RWPE2 (cell line): ENCODE measurements around the gene ORC4.
"Not testable (repeated sequence)": the region's sequence is repeated elsewhere in the genome, so short reads cannot be mapped to it uniquely, and the experiment has no call there.

Experiments used
- ATAC-seq: fragments of 200-7000 bp; cut with Tn5 transposase; 3 replicates; pipeline ENCODE4 v1.9.1; 2021; ENCODE audit warnings: low read depth
- DNase-seq: peaks from one replicate; pipeline ENCODE4 v3.0.0-alpha.2; 2020; ENCODE audit warnings: low spot score
- H3K27ac ChIP-seq: fragments of 450-650 bp; 2 replicates; pipeline ENCODE4 v1.5.1; 2017; ENCODE audit warnings: mild to moderate bottlenecking; ENCODE audit not compliant: poor library complexity, severe bottlenecking
- H3K27me3 ChIP-seq: fragments of 250-450 bp; sonication (Bioruptor Pico); 2 replicates; pipeline ENCODE4 v1.5.1; 2021; ENCODE audit warnings: mild to moderate bottlenecking, moderate library complexity; ENCODE audit not compliant: insufficient read depth, poor library complexity, severe bottlenecking
- H3K36me3 ChIP-seq: fragments of 250-450 bp; sonication (Bioruptor Pico); 2 replicates; pipeline ENCODE4 v1.5.1; 2020; ENCODE audit warnings: low read depth, mild to moderate bottlenecking, moderate library complexity
- H3K4me1 ChIP-seq: fragments of 250-450 bp; sonication (Bioruptor Pico); 2 replicates; pipeline ENCODE4 v1.5.1; 2021; ENCODE audit warnings: mild to moderate bottlenecking, moderate library complexity; ENCODE audit not compliant: insufficient read depth, poor library complexity, severe bottlenecking
- H3K4me3 ChIP-seq: fragments of 250-450 bp; sonication (Bioruptor Pico); 2 replicates; pipeline ENCODE4 v1.5.1; 2021; ENCODE audit warnings: mild to moderate bottlenecking, moderate library complexity; ENCODE audit not compliant: severe bottlenecking
- H3K9me3 ChIP-seq: fragments of 250-450 bp; sonication (Bioruptor Pico); 2 replicates; pipeline ENCODE4 v1.5.1; 2021; ENCODE audit warnings: mild to moderate bottlenecking, moderate library complexity; ENCODE audit not compliant: severe bottlenecking
- TF ChIP-seq, protein P1 (sequence below): fragments of 450-650 bp; IDR thresholded peaks from one replicate; pipeline ENCODE4 v1.5.1; 2017; ENCODE audit warnings: mild to moderate bottlenecking, moderate library complexity; ENCODE audit not compliant: poor library complexity, severe bottlenecking

Gene ORC4

DNA sequence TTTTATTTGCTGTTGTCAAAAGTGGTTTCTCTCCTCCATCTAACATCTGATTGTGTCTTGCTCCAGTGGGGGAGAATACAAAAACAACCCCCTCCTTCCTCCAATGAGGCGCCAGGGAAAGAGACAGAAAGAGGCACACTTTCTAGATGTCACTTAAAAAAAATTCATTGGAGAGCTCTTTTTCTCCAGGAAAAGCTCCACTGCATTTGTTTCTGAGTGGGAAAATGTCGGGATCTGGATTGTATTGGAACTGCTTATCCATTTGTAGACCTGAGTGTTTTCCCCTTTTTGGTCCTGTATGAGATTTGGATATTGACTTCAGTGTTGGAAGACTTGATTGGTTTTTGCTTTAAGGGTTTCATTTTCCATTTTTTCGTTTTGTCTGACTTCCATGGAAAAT is 1.3 kb upstream of the ORC4 start:
- TF ChIP-seq, protein P1, sequence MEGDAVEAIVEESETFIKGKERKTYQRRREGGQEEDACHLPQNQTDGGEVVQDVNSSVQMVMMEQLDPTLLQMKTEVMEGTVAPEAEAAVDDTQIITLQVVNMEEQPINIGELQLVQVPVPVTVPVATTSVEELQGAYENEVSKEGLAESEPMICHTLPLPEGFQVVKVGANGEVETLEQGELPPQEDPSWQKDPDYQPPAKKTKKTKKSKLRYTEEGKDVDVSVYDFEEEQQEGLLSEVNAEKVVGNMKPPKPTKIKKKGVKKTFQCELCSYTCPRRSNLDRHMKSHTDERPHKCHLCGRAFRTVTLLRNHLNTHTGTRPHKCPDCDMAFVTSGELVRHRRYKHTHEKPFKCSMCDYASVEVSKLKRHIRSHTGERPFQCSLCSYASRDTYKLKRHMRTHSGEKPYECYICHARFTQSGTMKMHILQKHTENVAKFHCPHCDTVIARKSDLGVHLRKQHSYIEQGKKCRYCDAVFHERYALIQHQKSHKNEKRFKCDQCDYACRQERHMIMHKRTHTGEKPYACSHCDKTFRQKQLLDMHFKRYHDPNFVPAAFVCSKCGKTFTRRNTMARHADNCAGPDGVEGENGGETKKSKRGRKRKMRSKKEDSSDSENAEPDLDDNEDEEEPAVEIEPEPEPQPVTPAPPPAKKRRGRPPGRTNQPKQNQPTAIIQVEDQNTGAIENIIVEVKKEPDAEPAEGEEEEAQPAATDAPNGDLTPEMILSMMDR = no peak
- H3K27ac ChIP-seq = peak overlapping the region; percentile 74
- DNase-seq (no peak), ATAC-seq (no peak)
- peaks cover 16% of the 10 kb centered on the region for H3K4me1 ChIP-seq
- H3K27me3 ChIP-seq = no peaks in the 10 kb centered on the region
- H3K4me3 ChIP-seq = peak overlapping the region; percentile 70
- peaks cover 11% of the 10 kb centered on the region for H3K36me3 ChIP-seq
- no peaks in the 10 kb centered on the region for H3K9me3 ChIP-seq

DNA sequence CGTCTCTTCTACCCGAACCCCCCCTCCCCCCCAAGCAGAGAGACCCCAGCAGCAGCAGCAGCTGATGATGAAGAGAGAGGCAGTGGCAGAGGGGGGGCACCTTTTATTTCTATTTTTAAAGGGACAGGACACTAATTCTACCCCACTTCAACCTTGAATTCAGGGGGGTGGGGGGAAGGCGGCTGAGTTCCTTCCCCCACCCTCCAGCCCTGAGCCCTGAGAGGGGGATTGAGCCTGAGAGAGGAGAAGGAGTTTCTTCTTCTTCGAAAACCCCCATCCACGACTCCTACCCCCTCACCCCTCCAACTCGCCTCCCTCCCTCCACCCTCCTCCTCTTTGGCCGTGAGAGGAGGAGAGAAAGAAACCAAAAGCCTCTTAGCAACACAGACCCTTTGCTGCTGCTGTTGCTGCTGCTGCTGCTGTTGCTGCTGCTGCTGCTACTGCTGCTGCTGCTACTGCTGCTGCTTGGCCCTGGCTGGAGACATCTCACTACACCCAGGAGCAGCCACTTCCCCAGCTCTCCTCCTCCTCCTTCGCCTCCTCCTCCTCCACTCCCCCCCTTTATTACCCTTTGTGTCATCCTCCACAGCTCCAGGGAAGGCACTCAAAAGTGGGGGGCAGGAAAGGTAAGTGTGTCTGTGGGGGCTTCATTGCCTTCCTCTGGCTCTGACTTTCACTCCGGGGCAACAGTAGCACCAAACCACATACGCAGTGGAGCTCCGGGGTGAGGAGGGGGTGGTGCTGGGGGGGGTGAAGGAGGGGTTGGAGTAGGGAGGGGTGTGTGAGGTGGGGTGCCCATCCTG is 723 bp upstream of the ORC4 start, which contains the start of gene MBD5:
Gene MBD5, plus strand, starts transcription at position 33 of the 803 bp plus-strand sequence.
- Histone ChIP-seq H3K4me3 (peak within 1 kb of the TSS; percentile 70), H3K4me1 (peaks cover 16% of the 10 kb centered on the region), H3K9me3 (no peaks in the 10 kb centered on the region), H3K27ac (peak within 1 kb of the TSS; percentile 74), H3K36me3 (peaks cover 11% of the 10 kb centered on the region), H3K27me3 (no peaks in the 10 kb centered on the region)
- DNase-seq (no peak), ATAC-seq (peak; percentile 30)
- TF ChIP-seq, protein P1 = no peak

DNA sequence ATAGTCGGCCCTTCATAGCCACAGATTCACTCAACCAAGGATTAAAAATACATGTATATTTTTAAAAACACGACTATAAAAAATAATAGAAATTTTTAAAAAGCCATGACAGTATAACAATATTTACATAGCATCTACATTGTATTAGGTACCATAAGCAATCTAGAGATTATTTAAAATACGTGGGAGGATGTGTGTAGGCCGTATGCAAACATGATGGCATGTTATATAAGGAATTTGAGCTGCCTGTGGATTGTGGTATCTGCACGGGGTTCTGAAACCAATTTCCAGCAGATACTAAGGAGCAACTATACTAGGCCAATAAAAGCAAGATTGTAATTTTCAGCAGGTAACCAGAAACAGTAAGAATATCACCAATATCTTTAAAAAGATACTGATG is 5.9 kb downstream of the ORC4 start:
- Histone ChIP-seq H3K4me3 (no peak overlapping the region), H3K4me1 (peaks cover 8% of the 10 kb centered on the region), H3K36me3 (0 out of 2 replicates have a peak, but pooled peaks cover 3% of the 10 kb centered on the region), H3K27ac (no peak overlapping the region), H3K9me3 (no peaks in the 10 kb centered on the region), H3K27me3 (no peaks in the 10 kb centered on the region)
- DNase-seq = no peak
- ATAC-seq = no peak
- TF ChIP-seq, protein P1 = no peak

- ATAC-seq (no peak), DNase-seq (no peak)
- peaks cover 8% of the 10 kb centered on the region for H3K4me1 ChIP-seq
Measured at GRCh38 chr2:148013876-148014275, 6.7 kb downstream of the ORC4 start.

GRCh38 chr2:148008411-148008810 is 12.1 kb downstream of the ORC4 start:
- H3K9me3 ChIP-seq = not testable (repeated sequence)

More at GRCh38 chr2:148013876-148014275, 6.7 kb downstream of the ORC4 start:
- no peak overlapping the region for H3K4me3 ChIP-seq
- no peak overlapping the region for H3K27ac ChIP-seq
- H3K9me3 ChIP-seq = no peaks in the 10 kb centered on the region
- TF ChIP-seq, protein P1 = no peak
- H3K36me3 ChIP-seq = peaks cover 3% of the 10 kb centered on the region; the same call in 1 of the 2 replicates
- H3K27me3 ChIP-seq = no peaks in the 10 kb centered on the region

More at GRCh38 chr2:148008411-148008810, 12.1 kb downstream of the ORC4 start:
- not testable (repeated sequence) for H3K36me3 ChIP-seq, H3K27me3 ChIP-seq, DNase-seq, H3K4me3 ChIP-seq, ATAC-seq, H3K4me1 ChIP-seq, H3K27ac ChIP-seq
